ENCODE results near the gene MGMT.

MGMT gene

GRCh38 chr10:129717816-129718547 lies 250.9 kb downstream of the MGMT start:
- no peak for DNase-seq

- no peak for DNase-seq
Observed at GRCh38 chr10:129718548-129719414, 251.7 kb downstream of the MGMT start.

- DNase-seq, result no peak
Observed at GRCh38 chr10:129719415-129719739, 252.3 kb downstream of the MGMT start.

- DNase-seq, result no peak
Observed at GRCh38 chr10:129719889-129720590, 253.0 kb downstream of the MGMT start.

GRCh38 chr10:129725011-129725410 lies 258.0 kb downstream of the MGMT start:
- no peak for DNase-seq

- DNase-seq, result no peak
Observed at GRCh38 chr10:129725482-129725881, 258.4 kb downstream of the MGMT start.

GRCh38 chr10:129725890-129726631 lies 259.0 kb downstream of the MGMT start:
- no peak for DNase-seq

GRCh38 chr10:129727071-129727470 lies 260.0 kb downstream of the MGMT start:
- DNase-seq, result no peak

- DNase-seq, result no peak
Observed at GRCh38 chr10:129727495-129727894, 260.5 kb downstream of the MGMT start.

- DNase-seq, result no peak
Observed at GRCh38 chr10:129728246-129728820, 261.3 kb downstream of the MGMT start.

GRCh38 chr10:129728905-129729795 lies 262.1 kb downstream of the MGMT start:
- no peak for DNase-seq

GRCh38 chr10:129730272-129730992 lies 263.4 kb downstream of the MGMT start:
- DNase-seq, result no peak

GRCh38 chr10:129730993-129731325 lies 263.9 kb downstream of the MGMT start:
- no peak for DNase-seq

GRCh38 chr10:129740532-129741279 lies 273.7 kb downstream of the MGMT start:
- no peak for DNase-seq

- DNase-seq, result no peak
Observed at GRCh38 chr10:129741280-129741977, 274.4 kb downstream of the MGMT start.

- no peak for DNase-seq
Observed at GRCh38 chr10:129741978-129742741, 275.1 kb downstream of the MGMT start.

- no peak for DNase-seq
Observed at GRCh38 chr10:129742742-129743550, 275.9 kb downstream of the MGMT start.

- DNase-seq, result no peak
Observed at GRCh38 chr10:129743738-129744133, 276.7 kb downstream of the MGMT start.
